HG02943 (cell line): ENCODE measurements around the gene TTC29.
"Not testable (repeated sequence)": the region's sequence is repeated elsewhere in the genome, so short reads cannot be mapped to it uniquely, and the experiment has no call there.

Experiments
- ATAC-seq: cut with Tn5 transposase; IDR thresholded peaks from one replicate; pipeline ENCODE4 v1.9.1; 2021; ENCODE audit warnings: mild to moderate bottlenecking, low read depth, moderate library complexity; ENCODE audit not compliant: unreplicated experiment

Gene TTC29

DNA sequence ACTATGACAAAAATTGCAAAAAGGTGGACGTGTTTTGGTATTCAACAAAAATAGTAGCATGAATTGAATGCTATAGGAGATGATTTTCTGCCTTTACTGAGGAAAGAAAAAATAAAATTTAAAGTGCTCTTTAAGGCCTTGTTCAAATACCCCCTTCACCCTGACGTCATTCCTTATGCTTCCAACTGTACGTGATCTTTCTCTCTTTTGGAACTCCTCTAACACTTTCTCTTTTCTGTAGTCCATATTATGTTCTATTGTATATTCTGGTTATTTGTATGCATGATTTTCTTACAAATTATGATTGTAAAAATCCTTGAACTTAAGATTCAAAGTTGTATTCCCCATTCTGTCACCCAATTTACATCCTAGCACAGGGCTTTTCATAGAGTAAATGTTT is 206.5 kb downstream of the TTC29 start:
- no peak for ATAC-seq

GRCh38 chr4:146723519-146723918 is 222.1 kb downstream of the TTC29 start:
- not testable (repeated sequence) for ATAC-seq

DNA sequence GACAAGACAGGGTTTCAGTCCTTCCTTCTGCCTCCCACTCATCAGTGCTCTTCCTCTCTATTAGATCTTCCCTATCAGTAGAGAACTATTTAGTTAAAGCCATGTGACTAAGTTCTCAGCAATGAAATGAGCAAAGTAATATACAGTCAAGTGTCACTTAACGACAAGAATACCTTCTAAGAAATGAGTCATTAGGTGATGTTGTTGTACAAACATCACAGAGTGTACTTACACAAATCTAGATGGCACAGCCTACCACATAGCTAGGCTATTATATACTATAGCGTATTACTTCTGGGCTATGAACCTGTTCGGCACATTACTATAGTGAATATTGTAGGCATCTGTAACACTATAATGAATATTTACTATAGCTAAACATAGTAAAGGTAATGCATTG is 235.7 kb downstream of the TTC29 start:
- no peak for ATAC-seq

GRCh38 chr4:146699910-146700309 is 245.8 kb downstream of the TTC29 start:
- no peak for ATAC-seq

DNA sequence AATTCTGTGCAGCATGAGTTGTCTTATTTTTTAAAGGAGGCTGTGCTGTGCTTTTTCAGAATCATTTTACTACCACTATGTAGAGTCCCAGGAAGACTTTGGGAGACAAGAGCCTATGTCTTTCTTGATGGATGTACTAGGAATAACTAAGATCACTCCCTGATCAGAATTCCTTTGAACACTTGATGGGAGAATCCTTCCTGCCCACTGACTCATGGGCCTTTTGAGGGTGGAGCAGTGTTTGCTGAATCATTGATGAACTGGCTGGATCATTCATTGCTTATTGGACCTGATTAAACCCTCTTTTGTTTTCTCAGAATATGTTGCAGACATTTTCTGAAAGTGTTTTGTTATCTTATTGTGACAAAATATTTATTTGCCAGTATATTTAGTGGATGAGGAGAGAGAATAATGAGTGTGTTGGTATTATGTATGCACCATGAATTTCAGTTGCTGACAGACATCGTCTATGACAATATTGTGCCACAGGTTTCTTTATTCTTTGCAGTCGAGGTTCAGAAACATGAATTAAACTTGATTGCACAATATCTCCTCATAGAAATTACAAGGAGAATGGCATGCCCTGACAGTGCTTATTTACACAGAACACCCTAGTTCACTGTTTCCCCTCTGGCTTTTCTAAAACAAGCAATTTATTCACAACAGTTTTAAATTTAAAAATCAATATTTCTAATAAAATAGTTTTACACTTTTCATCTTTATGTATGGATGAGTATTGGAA is 270.7 kb downstream of the TTC29 start:
- ATAC-seq = no peak

GRCh38 chr4:146663968-146664311 is 281.7 kb downstream of the TTC29 start:
- not testable (repeated sequence) for ATAC-seq

DNA sequence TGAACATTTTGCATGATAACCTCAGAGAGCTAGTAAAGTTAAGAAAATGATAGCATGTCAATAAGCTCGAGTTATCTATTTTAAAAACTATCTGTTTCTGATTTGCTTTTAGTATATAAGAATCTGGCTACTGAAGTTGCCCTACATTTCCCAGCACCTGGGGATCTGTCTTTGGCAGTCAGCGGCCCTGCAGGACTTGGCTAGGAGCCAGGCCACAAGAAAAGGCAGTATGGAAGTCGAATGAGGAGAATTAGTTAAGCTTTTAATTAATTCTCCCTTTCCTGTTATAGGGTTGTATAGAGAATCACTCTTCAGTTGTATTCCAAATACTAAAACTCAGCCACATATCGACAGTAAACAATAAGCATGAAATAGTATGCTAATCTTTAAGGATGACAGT is 284.3 kb downstream of the TTC29 start:
- no peak for ATAC-seq
